ENCODE results near the gene SLC10A7. TPM values are rescaled to one million over a fixed set of nuclear protein-coding genes. Genes with fewer than 3 reads are reported as not detected.

The SLC10A7 gene
- total and polyA plus RNA-seq, 10 of the 15 experiments (the other 5 are each of a cell fraction or from before 2014, with no cell fraction given): 4.6 to 23.7 (median 15.6) TPM

DNA sequence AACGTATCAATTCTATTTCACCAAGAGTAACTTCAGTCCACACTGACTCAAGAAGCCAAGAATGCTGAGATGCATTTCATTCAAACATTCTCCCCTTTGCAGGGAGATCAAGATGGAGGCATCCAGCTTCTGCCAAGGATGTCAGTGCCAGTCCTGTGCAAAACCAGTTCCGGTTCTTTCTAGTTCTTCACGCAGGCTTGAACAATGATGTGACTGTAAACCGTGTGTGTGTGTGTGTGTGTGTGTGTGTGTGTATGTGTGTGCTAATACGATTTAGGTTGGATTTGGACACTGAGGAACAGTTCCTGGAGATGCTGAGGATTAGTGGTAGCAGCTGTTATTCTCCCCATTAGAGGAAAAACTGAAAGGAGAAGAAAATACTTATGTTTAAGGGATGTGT lies 307.5 kb downstream of the SLC10A7 start, which contains the start of gene REELD1:
REELD1 (plus strand) TSS at position 301 of the 400 bp plus-strand sequence. CDS start 2,415 bp downstream, outside the sequence.
- ChIA-PET CTCF (no interaction called here), SMC1A (ENCODE audit: uncharacterized antibody, unreplicated experiment) (no interaction called here), RAD21 (ENCODE audit: unreplicated experiment) (no interaction called here), POLR2A (no interaction called here)
- Histone ChIP-seq H3K4me3 (no peak within 1 kb of the TSS), H3K27me3 (replicated peaks in 1 of 2; ENCODE audit: control insufficient read depth in 2 of 2, insufficient read depth in 2 of 2, low read length in 1 of 2) (no peaks in the 10 kb centered on the region), H3K4me1 (ENCODE audit: control insufficient read depth, insufficient read depth, low read length) (no peaks in the 10 kb centered on the region), H4K20me1 (ENCODE audit: control insufficient read depth, insufficient read depth) (no peaks in the 10 kb centered on the region), H3K9ac (ENCODE audit: control insufficient read depth, insufficient read depth, low read length) (no peak within 1 kb of the TSS), H2AFZ (ENCODE audit: control insufficient read depth, low read depth, low read length) (no peak within 1 kb of the TSS), H3K9me3 (replicated peaks; ENCODE audit: control insufficient read depth, insufficient read depth, low read length) (no peaks in the 10 kb centered on the region), H3K36me3 (ENCODE audit: control insufficient read depth in 2 of 2, insufficient read depth in 2 of 2, low read length in 1 of 2) (no peaks in the 10 kb centered on the region), H3K79me2 (ENCODE audit: control insufficient read depth, insufficient read depth, low read length) (no peaks in the 10 kb centered on the region), H3K27ac (ENCODE audit: control insufficient read depth, insufficient read depth) (no peak within 1 kb of the TSS), H3K4me2 (ENCODE audit: control insufficient read depth, insufficient read depth) (no peak within 1 kb of the TSS)
- WGBS (ENCODE audit: insufficient coverage, insufficient replicate concordance, low lambda C conversion rate, missing lambda C conversion rate): 68% methylated on average over 5 of the region's 5 CpGs
- intact Hi-C loops (cut with micrococcal nuclease; ENCODE audit: unreplicated experiment): no loop called here
- TF ChIP-seq GABPA (IDR thresholded peaks at IDR 0.05; ENCODE audit: low read depth) (no peak), RAD51 (IDR thresholded peaks at IDR 0.05) (no peak), HDAC2 (IDR thresholded peaks at IDR 0.05) (no peak), NR2C2 (IDR thresholded peaks at IDR 0.05; ENCODE audit: borderline replicate concordance, control insufficient read depth, insufficient read length, low read depth) (no peak), RAD21 (IDR thresholded peaks at IDR 0.05; ENCODE audit: insufficient read depth, low read depth, low read length) (no peak), CREM (IDR thresholded peaks at IDR 0.05; ENCODE audit: low read depth) (no peak), CEBPB (IDR thresholded peaks at IDR 0.05; ENCODE audit: borderline replicate concordance in 1 of 2, low read depth in 2 of 2, low read length in 2 of 2) (no peak), ZBED1 (IDR thresholded peaks at IDR 0.05; ENCODE audit: borderline replicate concordance) (no peak)
- TF ChIP-seq, protein P1, sequence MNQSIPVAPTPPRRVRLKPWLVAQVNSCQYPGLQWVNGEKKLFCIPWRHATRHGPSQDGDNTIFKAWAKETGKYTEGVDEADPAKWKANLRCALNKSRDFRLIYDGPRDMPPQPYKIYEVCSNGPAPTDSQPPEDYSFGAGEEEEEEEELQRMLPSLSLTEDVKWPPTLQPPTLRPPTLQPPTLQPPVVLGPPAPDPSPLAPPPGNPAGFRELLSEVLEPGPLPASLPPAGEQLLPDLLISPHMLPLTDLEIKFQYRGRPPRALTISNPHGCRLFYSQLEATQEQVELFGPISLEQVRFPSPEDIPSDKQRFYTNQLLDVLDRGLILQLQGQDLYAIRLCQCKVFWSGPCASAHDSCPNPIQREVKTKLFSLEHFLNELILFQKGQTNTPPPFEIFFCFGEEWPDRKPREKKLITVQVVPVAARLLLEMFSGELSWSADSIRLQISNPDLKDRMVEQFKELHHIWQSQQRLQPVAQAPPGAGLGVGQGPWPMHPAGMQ (IDR thresholded peaks at IDR 0.05; ENCODE audit: borderline replicate concordance): no peak
- TF ChIP-seq, protein P2, sequence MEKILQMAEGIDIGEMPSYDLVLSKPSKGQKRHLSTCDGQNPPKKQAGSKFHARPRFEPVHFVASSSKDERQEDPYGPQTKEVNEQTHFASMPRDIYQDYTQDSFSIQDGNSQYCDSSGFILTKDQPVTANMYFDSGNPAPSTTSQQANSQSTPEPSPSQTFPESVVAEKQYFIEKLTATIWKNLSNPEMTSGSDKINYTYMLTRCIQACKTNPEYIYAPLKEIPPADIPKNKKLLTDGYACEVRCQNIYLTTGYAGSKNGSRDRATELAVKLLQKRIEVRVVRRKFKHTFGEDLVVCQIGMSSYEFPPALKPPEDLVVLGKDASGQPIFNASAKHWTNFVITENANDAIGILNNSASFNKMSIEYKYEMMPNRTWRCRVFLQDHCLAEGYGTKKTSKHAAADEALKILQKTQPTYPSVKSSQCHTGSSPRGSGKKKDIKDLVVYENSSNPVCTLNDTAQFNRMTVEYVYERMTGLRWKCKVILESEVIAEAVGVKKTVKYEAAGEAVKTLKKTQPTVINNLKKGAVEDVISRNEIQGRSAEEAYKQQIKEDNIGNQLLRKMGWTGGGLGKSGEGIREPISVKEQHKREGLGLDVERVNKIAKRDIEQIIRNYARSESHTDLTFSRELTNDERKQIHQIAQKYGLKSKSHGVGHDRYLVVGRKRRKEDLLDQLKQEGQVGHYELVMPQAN (conservative IDR thresholded peaks at IDR 0.05): no peak
- TF ChIP-seq, protein P3, sequence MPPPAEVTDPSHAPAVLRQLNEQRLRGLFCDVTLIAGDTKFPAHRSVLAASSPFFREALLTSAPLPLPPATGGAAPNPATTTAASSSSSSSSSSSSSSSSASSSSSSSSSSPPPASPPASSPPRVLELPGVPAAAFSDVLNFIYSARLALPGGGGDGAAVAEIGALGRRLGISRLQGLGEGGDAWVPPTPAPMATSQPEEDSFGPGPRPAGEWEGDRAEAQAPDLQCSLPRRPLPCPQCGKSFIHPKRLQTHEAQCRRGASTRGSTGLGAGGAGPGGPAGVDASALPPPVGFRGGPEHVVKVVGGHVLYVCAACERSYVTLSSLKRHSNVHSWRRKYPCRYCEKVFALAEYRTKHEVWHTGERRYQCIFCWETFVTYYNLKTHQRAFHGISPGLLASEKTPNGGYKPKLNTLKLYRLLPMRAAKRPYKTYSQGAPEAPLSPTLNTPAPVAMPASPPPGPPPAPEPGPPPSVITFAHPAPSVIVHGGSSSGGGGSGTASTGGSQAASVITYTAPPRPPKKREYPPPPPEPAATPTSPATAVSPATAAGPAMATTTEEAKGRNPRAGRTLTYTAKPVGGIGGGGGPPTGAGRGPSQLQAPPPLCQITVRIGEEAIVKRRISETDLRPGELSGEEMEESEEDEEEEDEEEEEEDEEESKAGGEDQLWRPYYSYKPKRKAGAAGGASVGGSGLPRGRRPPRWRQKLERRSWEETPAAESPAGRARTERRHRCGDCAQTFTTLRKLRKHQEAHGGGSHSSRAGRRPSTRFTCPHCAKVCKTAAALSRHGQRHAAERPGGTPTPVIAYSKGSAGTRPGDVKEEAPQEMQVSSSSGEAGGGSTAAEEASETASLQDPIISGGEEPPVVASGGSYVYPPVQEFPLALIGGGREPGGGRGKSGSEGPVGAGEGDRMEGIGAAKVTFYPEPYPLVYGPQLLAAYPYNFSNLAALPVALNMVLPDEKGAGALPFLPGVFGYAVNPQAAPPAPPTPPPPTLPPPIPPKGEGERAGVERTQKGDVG (CRISPR knock-in tag; IDR thresholded peaks at IDR 0.05): no peak
- no peak for DNase-seq (ENCODE audit: low read depth, low spot score)
- no peak for FAIRE-seq
- in situ Hi-C loops (cut with MboI): no loop called here
- ATAC-seq: no peak
- BruUV-seq (replicated peaks): no TSS peak
